ENCODE data around the gene BFSP2. TPM values are rescaled to one million over a fixed set of nuclear protein-coding genes. Genes with fewer than 3 reads are reported as not detected.
"Not testable (repeated sequence)": the region's sequence is repeated elsewhere in the genome, so short reads cannot be mapped to it uniquely, and the experiment has no call there.

Gene BFSP2
- total and polyA plus RNA-seq, 2 experiments from 2014 or later: not detected

DNA sequence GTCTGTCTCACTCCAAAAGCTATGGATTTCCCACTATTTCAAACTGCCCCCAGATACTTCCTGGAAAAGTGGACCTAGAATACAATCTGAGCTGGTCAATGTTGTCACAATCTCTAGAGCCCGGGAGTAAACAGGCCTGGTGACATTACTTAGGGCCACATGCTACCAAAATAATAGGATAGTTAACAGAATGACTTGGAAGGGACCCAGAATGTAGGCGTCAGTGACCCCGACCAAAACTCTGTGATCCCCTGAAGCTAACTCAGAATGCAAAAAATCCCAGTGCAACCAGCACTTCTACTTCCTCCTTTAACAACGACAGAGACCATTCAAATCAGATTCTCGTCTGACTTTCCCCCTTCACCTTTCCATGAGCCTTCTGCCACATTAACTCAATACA lies 122.1 kb downstream of the BFSP2 start:
- Histone ChIP-seq H3K4me3 (no peak overlapping the region), H3K79me2 (no peaks in the 10 kb centered on the region), H4K20me1 (ENCODE audit: insufficient read depth, poor library complexity, severe bottlenecking) (no peaks in the 10 kb centered on the region), H3K4me1 (ENCODE audit: insufficient read depth) (no peaks in the 10 kb centered on the region), H3K36me3 (replicated peaks; ENCODE audit: insufficient read depth, low read depth) (no peaks in the 10 kb centered on the region), H3K27me3 (no peaks in the 10 kb centered on the region), H2AFZ (no peak overlapping the region), H3K9me3 (ENCODE audit: low read depth) (no peaks in the 10 kb centered on the region), H3K9me2 (replicated peaks; ENCODE audit: insufficient read depth) (no peaks in the 10 kb centered on the region), H3K4me2 (no peak overlapping the region), H3K27ac (no peak overlapping the region)
- TF ChIP-seq EZH2phosphoT487 (IDR thresholded peaks at IDR 0.05; ENCODE audit: low read depth, severe bottlenecking, unreplicated experiment): no peak
- TF ChIP-seq, protein P1, sequence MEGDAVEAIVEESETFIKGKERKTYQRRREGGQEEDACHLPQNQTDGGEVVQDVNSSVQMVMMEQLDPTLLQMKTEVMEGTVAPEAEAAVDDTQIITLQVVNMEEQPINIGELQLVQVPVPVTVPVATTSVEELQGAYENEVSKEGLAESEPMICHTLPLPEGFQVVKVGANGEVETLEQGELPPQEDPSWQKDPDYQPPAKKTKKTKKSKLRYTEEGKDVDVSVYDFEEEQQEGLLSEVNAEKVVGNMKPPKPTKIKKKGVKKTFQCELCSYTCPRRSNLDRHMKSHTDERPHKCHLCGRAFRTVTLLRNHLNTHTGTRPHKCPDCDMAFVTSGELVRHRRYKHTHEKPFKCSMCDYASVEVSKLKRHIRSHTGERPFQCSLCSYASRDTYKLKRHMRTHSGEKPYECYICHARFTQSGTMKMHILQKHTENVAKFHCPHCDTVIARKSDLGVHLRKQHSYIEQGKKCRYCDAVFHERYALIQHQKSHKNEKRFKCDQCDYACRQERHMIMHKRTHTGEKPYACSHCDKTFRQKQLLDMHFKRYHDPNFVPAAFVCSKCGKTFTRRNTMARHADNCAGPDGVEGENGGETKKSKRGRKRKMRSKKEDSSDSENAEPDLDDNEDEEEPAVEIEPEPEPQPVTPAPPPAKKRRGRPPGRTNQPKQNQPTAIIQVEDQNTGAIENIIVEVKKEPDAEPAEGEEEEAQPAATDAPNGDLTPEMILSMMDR (IDR thresholded peaks at IDR 0.05; ENCODE audit: poor library complexity): no peak
- TF ChIP-seq EZH2 (IDR thresholded peaks at IDR 0.05; ENCODE audit: borderline replicate concordance): no peak
- no peak for DNase-seq (ENCODE audit: low spot score)
- 50% methylated on average over 5 of the region's 5 CpGs for WGBS (ENCODE audit: low lambda C conversion rate, missing lambda C conversion rate)

DNA sequence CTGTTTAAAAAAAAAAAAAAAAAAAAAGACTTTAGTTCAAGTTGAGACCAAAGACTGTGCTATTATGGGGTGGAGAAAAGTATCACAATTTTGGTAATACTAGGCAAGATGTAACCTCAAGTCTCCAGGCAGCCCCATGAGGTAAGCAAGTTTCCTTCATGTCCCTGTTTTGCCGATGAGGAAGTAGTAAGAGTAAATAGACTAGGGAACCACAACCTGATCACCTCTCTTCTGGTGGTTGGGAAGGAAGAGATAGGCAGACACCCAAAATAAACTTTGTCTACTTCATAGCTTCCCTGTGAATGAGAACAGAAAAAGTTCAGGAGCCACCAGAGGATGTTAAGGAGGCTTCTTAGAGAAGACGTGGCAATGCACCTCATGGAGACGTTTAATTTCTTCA lies 123.9 kb downstream of the BFSP2 start:
- WGBS (ENCODE audit: low lambda C conversion rate, missing lambda C conversion rate): 94% methylated on average over 3 of the region's 3 CpGs
- H3K4me1 ChIP-seq (ENCODE audit: insufficient read depth); H3K9me2 ChIP-seq (replicated peaks; ENCODE audit: insufficient read depth); H3K36me3 ChIP-seq (replicated peaks; ENCODE audit: insufficient read depth, low read depth); H3K79me2 ChIP-seq; H3K4me2 ChIP-seq; DNase-seq (ENCODE audit: low spot score); H3K27me3 ChIP-seq; H2AFZ ChIP-seq; H3K27ac ChIP-seq; H4K20me1 ChIP-seq (ENCODE audit: insufficient read depth, poor library complexity, severe bottlenecking); H3K9me3 ChIP-seq (ENCODE audit: low read depth); H3K4me3 ChIP-seq: not testable (repeated sequence)

Other genes starting within 250 kb of the BFSP2 start
- 223 and 243 TPM in 2 replicates for gene CDV3, start 173.6 kb downstream of the BFSP2 start, total RNA-seq
- gene CDV3, start 173.6 kb downstream of the BFSP2 start, polyA plus RNA-seq: 96.2 and 97.6 TPM in 2 replicates